ENCODE results near the gene CRTC1.

Gene CRTC1

GRCh38 chr19:18783958-18784785 is 100.7 kb downstream of the CRTC1 start:
- no peak for DNase-seq (ENCODE audit: low read depth)

GRCh38 chr19:18784786-18785120 is 101.3 kb downstream of the CRTC1 start:
- no peak for DNase-seq (ENCODE audit: low read depth)

GRCh38 chr19:18785179-18786124 is 102.0 kb downstream of the CRTC1 start:
- DNase-seq (ENCODE audit: low read depth): peak; percentile 42

- DNase-seq (ENCODE audit: low read depth): no peak
These were observed 105.3 kb downstream of the CRTC1 start for GRCh38 chr19:18788529-18789421.

GRCh38 chr19:18789422-18789869 is 106.0 kb downstream of the CRTC1 start:
- no peak for DNase-seq (ENCODE audit: low read depth)

GRCh38 chr19:18789883-18790565 is 106.5 kb downstream of the CRTC1 start:
- DNase-seq (ENCODE audit: low read depth): no peak

- no peak for DNase-seq (ENCODE audit: low read depth)
These were observed 107.3 kb downstream of the CRTC1 start, which contains the start of gene COMP for GRCh38 chr19:18790566-18791314. TSS of gene COMP (minus strand) at chr19:18791305. CDS start at chr19:18791269, 36 bp downstream.

- DNase-seq (ENCODE audit: low read depth): no peak
These were observed 107.8 kb downstream of the CRTC1 start for GRCh38 chr19:18791315-18791678.

GRCh38 chr19:18792661-18793060 is 109.2 kb downstream of the CRTC1 start:
- DNase-seq (ENCODE audit: low read depth): no peak

GRCh38 chr19:18793144-18794028 is 109.9 kb downstream of the CRTC1 start:
- DNase-seq (ENCODE audit: low read depth): no peak

- no peak for DNase-seq (ENCODE audit: low read depth)
These were observed 110.5 kb downstream of the CRTC1 start for GRCh38 chr19:18794029-18794313.

- no peak for DNase-seq (ENCODE audit: low read depth)
These were observed 111.2 kb downstream of the CRTC1 start for GRCh38 chr19:18794692-18795091.

- no peak for DNase-seq (ENCODE audit: low read depth)
These were observed 112.1 kb downstream of the CRTC1 start for GRCh38 chr19:18795540-18795939.

GRCh38 chr19:18796239-18796638 is 112.8 kb downstream of the CRTC1 start:
- no peak for DNase-seq (ENCODE audit: low read depth)

- no peak for DNase-seq (ENCODE audit: low read depth)
These were observed 115.2 kb downstream of the CRTC1 start for GRCh38 chr19:18798384-18799352.

- DNase-seq (ENCODE audit: low read depth): no peak
These were observed 116.0 kb downstream of the CRTC1 start for GRCh38 chr19:18799389-18799970.

GRCh38 chr19:18800079-18800478 is 116.6 kb downstream of the CRTC1 start:
- DNase-seq (ENCODE audit: low read depth): no peak

- no peak for DNase-seq (ENCODE audit: low read depth)
These were observed 117.2 kb downstream of the CRTC1 start for GRCh38 chr19:18800636-18801035.
